Measurements from ENCODE around the gene TUT4. TPM values are rescaled to one million over a fixed set of nuclear protein-coding genes. Genes with fewer than 3 reads are reported as not detected.

The TUT4 gene
- total and polyA plus RNA-seq, 2 donors from 2014 or later: 19.7 to 47.8 TPM

- DNase-seq (no peak), FAIRE-seq (no peak)
- Histone ChIP-seq H3K27me3 (ENCODE audit: control insufficient read depth, insufficient read depth, low read length) (no peaks in the 10 kb centered on the region), H3K27ac (ENCODE audit: low read depth in 2 of 2, low read length in 2 of 2) (no peak overlapping the region), H3K4me3 (ENCODE audit: low read length in 3 of 3) (no peak overlapping the region), H3K36me3 (ENCODE audit: control insufficient read depth in 2 of 3, insufficient read depth in 3 of 3, low read length in 3 of 3) (peaks cover 0 to 3% (median 2%) of the 10 kb centered on the region in 3 donors), H3K9me3 (ENCODE audit: control insufficient read depth in 2 of 3, insufficient read depth in 1 of 3, low read length in 3 of 3) (no peaks in the 10 kb centered on the region), H3K4me1 (ENCODE audit: control insufficient read depth in 2 of 3, insufficient read depth in 2 of 3, low read depth in 1 of 3, low read length in 3 of 3) (no peaks in the 10 kb centered on the region), H3K9ac (ENCODE audit: low read length in 3 of 3) (no peak overlapping the region)
- TF ChIP-seq CTCF (IDR thresholded peaks at IDR 0.05; ENCODE audit: borderline replicate concordance, extremely low read depth, insufficient read depth): no peak
- intact Hi-C loops (cut with DNase I): no loop called here
These were observed 50.1 kb downstream of the TUT4 start for GRCh38 chr1:52502789-52503188.

- Histone ChIP-seq H3K36me3 (ENCODE audit: control insufficient read depth in 2 of 3, insufficient read depth in 3 of 3, low read length in 3 of 3) (peaks cover 0 to under 1% (median 0%) of the 10 kb centered on the region in 3 donors), H3K27me3 (ENCODE audit: control insufficient read depth, insufficient read depth, low read length) (no peaks in the 10 kb centered on the region), H3K9me3 (ENCODE audit: control insufficient read depth in 2 of 3, insufficient read depth in 1 of 3, low read length in 3 of 3) (no peaks in the 10 kb centered on the region), H3K9ac (ENCODE audit: low read length in 3 of 3) (no peak overlapping the region), H3K27ac (ENCODE audit: low read depth in 2 of 2, low read length in 2 of 2) (no peak overlapping the region), H3K4me3 (ENCODE audit: low read length in 3 of 3) (no peak overlapping the region), H3K4me1 (ENCODE audit: control insufficient read depth in 2 of 3, insufficient read depth in 2 of 3, low read depth in 1 of 3, low read length in 3 of 3) (no peaks in the 10 kb centered on the region)
- intact Hi-C loops (cut with DNase I): no loop called here
- DNase-seq (no peak), FAIRE-seq (no peak)
- no peak for TF ChIP-seq CTCF (IDR thresholded peaks at IDR 0.05; ENCODE audit: borderline replicate concordance, extremely low read depth, insufficient read depth)
These were observed 65.3 kb downstream of the TUT4 start for GRCh38 chr1:52487632-52488031.

- intact Hi-C loops (cut with DNase I): no loop called here
- no peak for FAIRE-seq
- H3K9me3 ChIP-seq (ENCODE audit: control insufficient read depth in 2 of 3, insufficient read depth in 1 of 3, low read length in 3 of 3): no peaks in the 10 kb centered on the region
These were observed 70.4 kb downstream of the TUT4 start for GRCh38 chr1:52482326-52483004.

More at GRCh38 chr1:52482326-52483004, 70.4 kb downstream of the TUT4 start:
- Histone ChIP-seq H3K27me3 (ENCODE audit: control insufficient read depth, insufficient read depth, low read length) (no peaks in the 10 kb centered on the region), H3K36me3 (ENCODE audit: control insufficient read depth in 2 of 3, insufficient read depth in 3 of 3, low read length in 3 of 3) (peaks cover 0 to 2% (median 0%) of the 10 kb centered on the region in 3 donors), H3K9ac (ENCODE audit: low read length in 3 of 3) (no peak overlapping the region), H3K4me1 (ENCODE audit: control insufficient read depth in 2 of 3, insufficient read depth in 2 of 3, low read depth in 1 of 3, low read length in 3 of 3) (no peaks in the 10 kb centered on the region), H3K27ac (ENCODE audit: low read depth in 2 of 2, low read length in 2 of 2) (no peak overlapping the region), H3K4me3 (ENCODE audit: low read length in 3 of 3) (no peak overlapping the region)
- TF ChIP-seq CTCF (IDR thresholded peaks at IDR 0.05; ENCODE audit: borderline replicate concordance, extremely low read depth, insufficient read depth): no peak
- DNase-seq: no peak

All from kidney (tissue), 14 donors.